Bronchial epithelial cell (primary cell): ENCODE results near the gene GAS2L3. TPM values are rescaled to one million over a fixed set of nuclear protein-coding genes. Genes with fewer than 3 reads are reported as not detected.

Experiments
- DNase-seq: peaks from one replicate; pipeline ENCODE4 v3.0.0-alpha.2; 2010; ENCODE audit warnings: low read depth
- FAIRE-seq: peaks from 2 replicates; lab custom pipeline; 2011; peaks lifted over from hg19 to GRCh38; lab: Jason Lieb, UNC
- H3K27me3 ChIP-seq: 2 replicates; pipeline ENCODE4 v1.5.1; 2011; ENCODE audit warnings: low read length; ENCODE audit not compliant: control insufficient read depth, insufficient read depth
- H3K36me3 ChIP-seq: 2 replicates; pipeline ENCODE4 v1.5.1; 2011; ENCODE audit warnings: low read length; ENCODE audit not compliant: control insufficient read depth, insufficient read depth
- H3K4me3 ChIP-seq: 2 replicates; pipeline ENCODE4 v1.5.1; 2011; ENCODE audit warnings: mild to moderate bottlenecking, low read depth, low read length, control low read depth
- CTCF ChIP-seq: IDR thresholded peaks from 2 replicates; pipeline ENCODE4 v1.5.1; 2011; ENCODE audit warnings: mild to moderate bottlenecking, moderate library complexity, low read length, control low read depth, inconsistent platforms; ENCODE audit not compliant: insufficient read depth, severe bottlenecking
- total RNA-seq: library from RNA; depleted of rRNA; stranded (reverse); fragments of >200 nt; gene quantifications from 2 replicates; pipeline ENCODE4 v1.2.1, GENCODE V29; 2014

GAS2L3 gene
- total RNA-seq, 1 donor from 2014 or later, result 0.53 TPM

GRCh38 chr12:100656856-100657255 lies 83.4 kb downstream of the GAS2L3 start:
- Histone ChIP-seq H3K4me3 (no peak overlapping the region), H3K36me3 (no peaks in the 10 kb centered on the region), H3K27me3 (no peaks in the 10 kb centered on the region)
- TF ChIP-seq CTCF, result no peak
- DNase-seq, result no peak
- FAIRE-seq, result no peak

- no peak for TF ChIP-seq CTCF
- Histone ChIP-seq H3K27me3 (no peaks in the 10 kb centered on the region), H3K36me3 (no peaks in the 10 kb centered on the region), H3K4me3 (no peak overlapping the region)
- peak; percentile 62 for FAIRE-seq
- DNase-seq, result peak; percentile 39
Observed at GRCh38 chr12:100661300-100661951, 87.9 kb downstream of the GAS2L3 start.

- FAIRE-seq (no peak), DNase-seq (no peak)
- no peaks in the 10 kb centered on the region for H3K36me3 ChIP-seq
- H3K27me3 ChIP-seq, result no peaks in the 10 kb centered on the region
- TF ChIP-seq CTCF, result no peak
- no peak overlapping the region for H3K4me3 ChIP-seq
Observed at GRCh38 chr12:100666588-100666987, 93.1 kb downstream of the GAS2L3 start.

- no peak for FAIRE-seq
- Histone ChIP-seq H3K36me3 (no peaks in the 10 kb centered on the region), H3K4me3 (no peak overlapping the region), H3K27me3 (no peaks in the 10 kb centered on the region)
- DNase-seq, result peak; percentile 65
- TF ChIP-seq CTCF, result peak; percentile 93
Observed at GRCh38 chr12:100668945-100669536, 95.6 kb downstream of the GAS2L3 start.

- FAIRE-seq (no peak), DNase-seq (no peak)
- H3K27me3 ChIP-seq, result no peaks in the 10 kb centered on the region
- H3K36me3 ChIP-seq, result no peaks in the 10 kb centered on the region
- no peak overlapping the region for H3K4me3 ChIP-seq
- TF ChIP-seq CTCF, result no peak
Observed at GRCh38 chr12:100669922-100670321, 96.4 kb downstream of the GAS2L3 start.
